Measurements from ENCODE around the gene CCDC196.

DNA sequence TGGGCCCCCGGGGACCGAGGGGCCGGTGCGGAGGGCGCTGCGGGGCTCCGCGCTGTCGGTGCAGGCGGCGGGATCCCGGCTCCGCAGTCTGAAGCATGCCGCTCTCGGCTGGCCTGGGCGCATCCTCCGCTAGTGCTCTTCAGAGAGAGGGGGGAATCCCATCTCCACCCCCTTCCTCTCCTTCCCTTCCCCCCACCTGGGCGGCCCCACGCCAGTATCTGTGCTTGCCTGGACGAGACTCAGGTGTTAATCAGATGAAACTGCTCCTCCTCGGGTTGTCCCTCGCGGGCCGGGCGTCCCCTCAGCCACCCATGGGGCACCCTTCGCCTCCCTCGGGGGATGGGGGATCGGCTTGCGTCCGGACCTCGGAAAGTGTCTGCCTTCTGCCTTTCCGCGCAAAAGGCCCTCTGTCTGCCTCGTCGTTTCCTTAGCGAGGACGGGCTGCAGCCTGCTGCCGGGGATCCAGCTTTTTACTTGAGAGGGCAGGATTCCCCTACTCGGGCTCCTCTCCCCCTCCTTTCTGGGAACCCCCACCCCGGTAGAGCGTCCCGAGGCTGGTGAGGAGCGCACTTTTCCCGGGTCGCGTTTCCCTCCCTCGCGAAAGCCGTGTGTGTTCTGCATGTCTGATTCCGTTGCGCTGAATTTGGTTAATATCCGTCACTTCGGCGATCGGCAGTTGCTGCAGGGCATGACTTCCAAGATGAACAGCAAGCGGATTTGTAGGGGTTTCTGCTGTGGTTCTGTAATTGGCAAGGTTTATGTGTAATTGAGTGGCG lies 22.9 kb downstream of the CCDC196 start:
- TF ChIP-seq, protein P1, sequence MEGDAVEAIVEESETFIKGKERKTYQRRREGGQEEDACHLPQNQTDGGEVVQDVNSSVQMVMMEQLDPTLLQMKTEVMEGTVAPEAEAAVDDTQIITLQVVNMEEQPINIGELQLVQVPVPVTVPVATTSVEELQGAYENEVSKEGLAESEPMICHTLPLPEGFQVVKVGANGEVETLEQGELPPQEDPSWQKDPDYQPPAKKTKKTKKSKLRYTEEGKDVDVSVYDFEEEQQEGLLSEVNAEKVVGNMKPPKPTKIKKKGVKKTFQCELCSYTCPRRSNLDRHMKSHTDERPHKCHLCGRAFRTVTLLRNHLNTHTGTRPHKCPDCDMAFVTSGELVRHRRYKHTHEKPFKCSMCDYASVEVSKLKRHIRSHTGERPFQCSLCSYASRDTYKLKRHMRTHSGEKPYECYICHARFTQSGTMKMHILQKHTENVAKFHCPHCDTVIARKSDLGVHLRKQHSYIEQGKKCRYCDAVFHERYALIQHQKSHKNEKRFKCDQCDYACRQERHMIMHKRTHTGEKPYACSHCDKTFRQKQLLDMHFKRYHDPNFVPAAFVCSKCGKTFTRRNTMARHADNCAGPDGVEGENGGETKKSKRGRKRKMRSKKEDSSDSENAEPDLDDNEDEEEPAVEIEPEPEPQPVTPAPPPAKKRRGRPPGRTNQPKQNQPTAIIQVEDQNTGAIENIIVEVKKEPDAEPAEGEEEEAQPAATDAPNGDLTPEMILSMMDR (IDR thresholded peaks at IDR 0.05; ENCODE audit: low read depth, low read length) = no peak
- TF ChIP-seq EZH2phosphoT487 (IDR thresholded peaks at IDR 0.05; ENCODE audit: low read depth) = no peak

All from OCI-LY3 (cell line).